GM06990 (cell line): ENCODE measurements around the gene MBD3L3.
"Not testable (repeated sequence)": the region's sequence is repeated elsewhere in the genome, so short reads cannot be mapped to it uniquely, and the experiment has no call there.

ENCODE experiments used
- DNase-seq: peaks from one replicate; pipeline ENCODE4 v3.0.0-alpha.2; 2011; ENCODE audit not compliant: insufficient read length; ENCODE audit errors: extremely low read depth
- H3K27me3 ChIP-seq: replicated peaks from 2 replicates; pipeline ENCODE4 v1.6.0; 2011; ENCODE audit warnings: low read length; ENCODE audit not compliant: control insufficient read depth, insufficient read depth
- H3K36me3 ChIP-seq: 2 replicates; pipeline ENCODE4 v1.5.1; 2011; ENCODE audit warnings: low read length; ENCODE audit not compliant: control insufficient read depth, insufficient read depth
- H3K4me3 ChIP-seq: replicated peaks from 2 replicates; pipeline ENCODE4 v1.5.1; 2011; ENCODE audit warnings: low read depth, mild to moderate bottlenecking, control low read depth, low read length
- TF ChIP-seq, protein P1 (sequence below): IDR thresholded peaks from 2 replicates; pipeline ENCODE4 v1.5.1; 2011; ENCODE audit warnings: low read length, control low read depth, mild to moderate bottlenecking, inconsistent platforms; ENCODE audit not compliant: insufficient read depth, poor library complexity, severe bottlenecking

Gene MBD3L3

GRCh38 chr19:7058576-7058975, at the start of gene MBD3L3:
MBD3L3 (minus strand) TSS chr19:7058676; CDS start chr19:7058605, 71 bp downstream.
- not testable (repeated sequence) for H3K27me3 ChIP-seq, DNase-seq, H3K4me3 ChIP-seq, H3K36me3 ChIP-seq

DNA sequence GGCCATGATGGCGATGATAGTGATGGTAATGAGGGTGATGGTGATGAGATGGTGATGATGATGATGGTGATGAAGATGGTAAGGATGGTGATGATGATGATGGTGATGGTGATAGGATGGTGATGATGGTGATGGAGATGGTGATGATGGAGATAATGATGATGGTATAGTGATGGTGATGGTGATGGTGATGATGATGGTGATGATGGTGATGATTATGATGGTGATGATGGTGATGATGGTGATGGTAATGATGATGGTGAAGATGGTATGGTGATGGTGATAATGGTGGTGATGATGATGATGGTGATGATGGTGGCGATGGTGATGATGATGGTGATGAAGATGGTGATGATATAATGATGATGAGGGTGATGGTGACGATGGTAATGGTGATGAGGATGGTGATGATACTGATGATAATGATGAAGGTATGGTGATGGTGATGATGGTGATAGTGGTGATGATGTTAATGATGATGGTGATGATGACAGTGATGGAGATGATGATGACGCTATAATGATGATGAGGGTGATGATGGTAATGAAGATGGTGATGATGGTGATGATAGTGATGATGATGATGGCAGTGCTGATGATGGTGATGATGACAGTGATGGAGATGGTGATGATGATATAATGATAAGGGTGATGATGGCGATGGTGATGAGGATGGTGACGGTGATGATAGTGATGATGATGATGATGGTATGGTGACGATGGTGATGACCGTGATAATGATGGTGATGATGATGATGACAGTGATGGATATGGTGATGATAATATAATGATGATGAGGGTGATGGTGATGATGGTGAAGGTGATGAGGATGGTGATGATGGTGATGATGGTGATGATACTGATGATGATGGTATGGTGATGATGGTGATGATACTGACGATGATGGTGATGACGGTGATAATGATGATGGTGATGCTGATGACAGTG, 48.5 kb upstream of the MBD3L3 start:
- H3K27me3 ChIP-seq: no peaks in the 10 kb centered on the region
- TF ChIP-seq, protein P1, sequence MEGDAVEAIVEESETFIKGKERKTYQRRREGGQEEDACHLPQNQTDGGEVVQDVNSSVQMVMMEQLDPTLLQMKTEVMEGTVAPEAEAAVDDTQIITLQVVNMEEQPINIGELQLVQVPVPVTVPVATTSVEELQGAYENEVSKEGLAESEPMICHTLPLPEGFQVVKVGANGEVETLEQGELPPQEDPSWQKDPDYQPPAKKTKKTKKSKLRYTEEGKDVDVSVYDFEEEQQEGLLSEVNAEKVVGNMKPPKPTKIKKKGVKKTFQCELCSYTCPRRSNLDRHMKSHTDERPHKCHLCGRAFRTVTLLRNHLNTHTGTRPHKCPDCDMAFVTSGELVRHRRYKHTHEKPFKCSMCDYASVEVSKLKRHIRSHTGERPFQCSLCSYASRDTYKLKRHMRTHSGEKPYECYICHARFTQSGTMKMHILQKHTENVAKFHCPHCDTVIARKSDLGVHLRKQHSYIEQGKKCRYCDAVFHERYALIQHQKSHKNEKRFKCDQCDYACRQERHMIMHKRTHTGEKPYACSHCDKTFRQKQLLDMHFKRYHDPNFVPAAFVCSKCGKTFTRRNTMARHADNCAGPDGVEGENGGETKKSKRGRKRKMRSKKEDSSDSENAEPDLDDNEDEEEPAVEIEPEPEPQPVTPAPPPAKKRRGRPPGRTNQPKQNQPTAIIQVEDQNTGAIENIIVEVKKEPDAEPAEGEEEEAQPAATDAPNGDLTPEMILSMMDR: no peak
- H3K4me3 ChIP-seq: no peak overlapping the region
- no peaks in the 10 kb centered on the region for H3K36me3 ChIP-seq
- DNase-seq: no peak

DNA sequence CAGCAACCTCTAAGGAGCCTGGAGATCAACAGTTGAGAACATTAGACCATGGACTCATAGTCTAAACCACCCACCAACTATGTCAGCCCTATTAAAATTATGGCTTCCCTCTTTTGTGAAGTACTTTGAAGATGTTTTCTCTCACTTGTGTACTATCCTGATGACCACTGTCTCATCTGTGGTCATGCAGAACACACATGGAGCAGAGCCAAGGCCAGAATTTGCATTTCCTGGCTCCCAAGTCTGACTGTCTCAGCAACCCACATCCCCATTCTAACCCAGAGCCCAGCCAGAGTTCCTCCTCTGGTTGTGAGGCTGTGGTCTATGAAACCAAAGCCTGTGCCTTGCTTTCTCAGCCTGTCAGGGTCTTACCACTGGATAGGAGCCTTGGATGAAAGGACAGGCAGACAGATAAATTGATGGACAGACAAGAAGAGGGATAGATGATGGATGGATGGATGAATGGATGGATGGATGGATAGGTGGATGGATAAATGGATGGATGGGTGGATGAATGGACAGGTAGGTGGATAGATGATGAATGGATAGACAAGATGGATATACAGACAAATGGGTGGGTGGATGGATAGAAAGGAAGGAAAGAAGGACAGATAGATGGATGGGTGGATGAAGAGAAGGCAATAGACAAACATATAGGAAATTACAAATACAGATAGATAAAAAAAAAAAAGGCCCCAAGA, 46.4 kb upstream of the MBD3L3 start:
- no peak overlapping the region for H3K4me3 ChIP-seq
- TF ChIP-seq, protein P1: no peak
- no peak for DNase-seq
- no peaks in the 10 kb centered on the region for H3K27me3 ChIP-seq
- no peaks in the 10 kb centered on the region for H3K36me3 ChIP-seq

DNA sequence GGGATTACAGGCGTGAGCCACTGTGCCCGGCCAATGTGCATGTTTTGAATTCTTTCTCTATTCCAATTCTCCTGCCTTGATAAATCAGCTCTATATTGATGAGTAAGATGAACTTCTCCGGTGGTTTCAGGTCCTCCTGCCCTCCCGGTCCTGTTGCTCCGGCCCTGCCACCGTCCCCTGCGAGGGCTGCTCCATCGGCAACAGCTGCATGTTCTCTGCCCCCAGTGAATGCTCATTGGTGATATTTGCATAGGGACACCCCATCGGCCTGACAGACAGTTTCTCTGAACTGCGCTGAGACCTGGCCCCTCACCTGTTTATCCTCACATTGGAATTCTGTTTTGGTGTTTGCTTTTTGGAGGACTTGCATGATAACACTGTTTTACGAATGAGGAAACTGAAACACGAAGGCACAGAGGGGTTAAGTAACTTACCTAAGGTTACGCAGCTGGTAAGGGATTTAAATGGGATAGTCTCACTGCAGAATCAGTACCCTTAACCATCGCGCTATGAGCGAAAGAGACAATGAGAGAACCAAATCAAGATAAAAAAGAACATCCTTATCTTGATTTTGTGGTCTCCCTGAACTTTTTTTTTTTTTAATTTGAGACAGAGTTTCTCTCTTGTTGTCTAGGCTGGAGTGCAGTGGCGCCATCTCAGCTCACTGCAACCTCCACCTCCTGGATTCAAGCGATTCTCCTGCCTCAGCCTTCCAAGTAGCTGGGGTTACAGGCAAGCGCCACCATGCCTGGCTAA, 43.2 kb upstream of the MBD3L3 start:
- H3K36me3 ChIP-seq: no peaks in the 10 kb centered on the region
- H3K4me3 ChIP-seq: no peak overlapping the region
- H3K27me3 ChIP-seq: no peaks in the 10 kb centered on the region
- TF ChIP-seq, protein P1: no peak
- DNase-seq: no peak

DNA sequence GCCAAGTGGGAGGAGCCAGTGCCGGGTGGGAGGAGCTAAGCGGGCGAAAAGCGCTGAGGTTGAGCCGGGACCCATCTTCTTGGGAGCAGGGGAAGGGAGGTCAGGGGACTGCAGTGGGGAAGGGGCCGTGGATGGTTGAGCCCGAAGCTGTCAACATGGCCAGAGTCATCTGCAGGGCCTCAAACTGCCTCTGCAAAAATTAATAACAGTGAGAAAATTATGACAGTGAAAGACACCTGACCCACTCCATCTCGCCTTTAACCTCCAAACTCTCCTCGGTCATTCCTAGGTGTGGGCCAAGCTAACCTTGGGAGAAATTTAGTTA, 41.1 kb upstream of the MBD3L3 start:
- no peak for DNase-seq
- TF ChIP-seq, protein P1: no peak
- H3K4me3 ChIP-seq: peak overlapping the region; percentile 79
- H3K27me3 ChIP-seq: no peaks in the 10 kb centered on the region
- no peaks in the 10 kb centered on the region for H3K36me3 ChIP-seq
